Endothelial cell of umbilical vein (primary cell): ENCODE measurements around the gene CKS1B. TPM values are rescaled to one million over a fixed set of nuclear protein-coding genes. Genes with fewer than 3 reads are reported as not detected.

ENCODE experiments used
- BruUV-seq: library from RNA; stranded (reverse); fragments of 400-500 nt; replicated peaks from 2 replicates; lab custom pipeline; 2021; lab: Mats Ljungman, UMichigan
- CTCF ChIA-PET: fragments of 300-600, 350-600 bp; sonication (Branson Sonifier 250); formaldehyde crosslinking; loops from one replicate; lab custom pipeline; 2021; ENCODE audit warnings: antibody characterized with exemption, inconsistent platforms; lab: Charles Lee
- POLR2A ChIA-PET: fragments of 300-600, 350-600 bp; sonication (Branson Sonifier 250); formaldehyde crosslinking; loops from one replicate; lab custom pipeline; 2021; ENCODE audit warnings: antibody characterized with exemption, inconsistent platforms; lab: Charles Lee
- DNase-seq: peaks from one replicate; pipeline ENCODE4 v3.0.0-alpha.2; 2011; ENCODE audit warnings: low read depth, low spot score
- FAIRE-seq: peaks from 2 replicates; lab custom pipeline; 2011; peaks lifted over from hg19 to GRCh38; lab: Jason Lieb, UNC
- H2AFZ ChIP-seq: 2 replicates; pipeline ENCODE4 v1.6.0; 2012; ENCODE audit warnings: low read depth, low read length, control low read depth, inconsistent platforms
- H3K27ac ChIP-seq: 2 replicates; pipeline ENCODE4 v1.5.1; 2011; ENCODE audit warnings: low read depth, mild to moderate bottlenecking, control low read depth, low read length, moderate library complexity; ENCODE audit not compliant: insufficient read depth
- H3K27me3 ChIP-seq, 2 experiments: 2 replicates each; pipeline versions ENCODE4 v1.6.0 to v1.6.1; 2011; ENCODE audit warnings: low read length in 2 of 2, mixed read lengths in 1 of 2; ENCODE audit not compliant: control insufficient read depth in 2 of 2, insufficient read depth in 2 of 2
- H3K36me3 ChIP-seq, 2 experiments: 2 replicates in 1 of 2; 3 replicates in 1 of 2; pipeline ENCODE4 v1.5.1; 2011; ENCODE audit warnings: low read length in 2 of 2, mild to moderate bottlenecking in 1 of 2, moderate library complexity in 1 of 2; ENCODE audit not compliant: control insufficient read depth in 2 of 2, insufficient read depth in 2 of 2; ENCODE audit errors: extremely low read depth in 1 of 2
- H3K4me1 ChIP-seq: 3 replicates; pipeline ENCODE4 v1.5.1; 2011; ENCODE audit warnings: mild to moderate bottlenecking, low read length; ENCODE audit not compliant: control insufficient read depth, insufficient read depth; ENCODE audit errors: extremely low read depth
- H3K4me2 ChIP-seq: 2 replicates; pipeline ENCODE4 v1.6.1; 2011; ENCODE audit warnings: low read length, control low read depth, mixed read lengths; ENCODE audit not compliant: insufficient read depth
- H3K4me3 ChIP-seq, 3 experiments: fragments of 200-600 bp in 1 of 3; sonication (generic), shearing (Covaris generic) in 1 of 3; replicated peaks in 1 of 3; 2 replicates each; pipeline ENCODE4 v1.5.1; 2011 to 2016; ENCODE audit warnings: control low read depth in 3 of 3, low read length in 3 of 3, mild to moderate bottlenecking in 2 of 3, inconsistent platforms in 1 of 3, low read depth in 1 of 3, moderate library complexity in 1 of 3; ENCODE audit not compliant: insufficient read depth in 1 of 3
- H3K79me2 ChIP-seq: 2 replicates; pipeline ENCODE4 v1.6.0; 2012; ENCODE audit warnings: low read length, inconsistent platforms; ENCODE audit not compliant: control insufficient read depth, insufficient read depth
- H3K9ac ChIP-seq: replicated peaks from 2 replicates; pipeline ENCODE3; 2011; ENCODE audit warnings: low read length, control low read depth; ENCODE audit not compliant: insufficient read depth; ENCODE audit errors: extremely low read depth
- H3K9me1 ChIP-seq: replicated peaks from 3 replicates; pipeline ENCODE4 v1.6.0; 2011; ENCODE audit warnings: mild to moderate bottlenecking, low read length; ENCODE audit not compliant: control insufficient read depth, insufficient read depth; ENCODE audit errors: extremely low read depth
- H3K9me3 ChIP-seq: replicated peaks from 2 replicates; pipeline ENCODE4 v1.5.1; 2012; ENCODE audit warnings: low read length, inconsistent platforms; ENCODE audit not compliant: control insufficient read depth, insufficient read depth
- H4K20me1 ChIP-seq: replicated peaks from 2 replicates; pipeline ENCODE3; 2011; ENCODE audit warnings: mild to moderate bottlenecking, low read length; ENCODE audit not compliant: control insufficient read depth, insufficient read depth; ENCODE audit errors: extremely low read depth
- CTCF ChIP-seq, 2 donors: IDR thresholded peaks; 1 replicate in 1 of 2; 2 replicates in 1 of 2; pipeline ENCODE4 v1.5.1; 2011; ENCODE audit warnings: low read length in 2 of 2, mild to moderate bottlenecking in 2 of 2, moderate library complexity in 2 of 2, control low read depth in 1 of 2, inconsistent platforms in 1 of 2, low read depth in 1 of 2; ENCODE audit not compliant: insufficient read depth in 1 of 2; ENCODE audit errors: extremely low read depth in 1 of 2
- EZH2 ChIP-seq: IDR thresholded peaks from 2 replicates; pipeline ENCODE4 v1.6.1; 2012; ENCODE audit warnings: borderline replicate concordance, low read depth, mild to moderate bottlenecking, moderate library complexity, low read length, inconsistent platforms; ENCODE audit not compliant: severe bottlenecking
- FOS ChIP-seq: IDR thresholded peaks from 2 replicates; pipeline ENCODE4 v1.6.1; 2011; ENCODE audit warnings: mild to moderate bottlenecking, low read length, moderate library complexity, borderline replicate concordance; ENCODE audit not compliant: insufficient read depth
- GATA2 ChIP-seq: IDR thresholded peaks from 2 replicates; pipeline ENCODE4 v1.7.0; 2011; ENCODE audit warnings: low read depth, mild to moderate bottlenecking, moderate library complexity, mixed read lengths, low read length; ENCODE audit not compliant: insufficient read length, insufficient read depth
- JUN ChIP-seq: IDR thresholded peaks from 2 replicates; pipeline ENCODE4 v1.6.1; 2011; ENCODE audit warnings: borderline replicate concordance, low read depth; ENCODE audit not compliant: insufficient read length, insufficient read depth
- MAX ChIP-seq: IDR thresholded peaks from 2 replicates; pipeline ENCODE4 v1.6.1; 2011; ENCODE audit not compliant: insufficient read depth, insufficient read length
- MYC ChIP-seq: IDR thresholded peaks from one replicate; pipeline ENCODE4 v1.6.1; 2011; ENCODE audit warnings: mild to moderate bottlenecking, low read depth, low read length
- POLR2A ChIP-seq: IDR thresholded peaks from 2 replicates; pipeline ENCODE4 v1.6.1; 2012; ENCODE audit warnings: low read depth, mild to moderate bottlenecking, control low read depth, low read length
- POLR2AphosphoS5 ChIP-seq: IDR thresholded peaks from 2 replicates; pipeline ENCODE4 v1.6.1; 2012; ENCODE audit warnings: low read depth, mild to moderate bottlenecking, control low read depth, low read length, moderate library complexity; ENCODE audit not compliant: insufficient read depth
- dilution Hi-C: fragments of 300-500 bp; cut with MboI; formaldehyde crosslinking; loops from one replicate; pipeline ENCODE4 v1.15.0; 2019; ENCODE audit warnings: low sequenced_read_pairs; ENCODE audit not compliant: extremely low pct_ligation_motif_present
- intact Hi-C: fragments of 100-400 bp; cut with micrococcal nuclease; formaldehyde crosslinking; loops from one replicate; pipeline ENCODE4 v1.10.0; 2022
- polyA plus RNA-seq, 4 experiments: library from polyadenylated mRNA; depleted of rRNA in 3 of 4; stranded (reverse) in 3 of 4; unstranded in 1 of 4; fragments of >200 nt; gene quantifications; 2 replicates each; pipeline versions ENCODE4 v1.2.1 to v1.2.3, GENCODE V29; 2011 to 2012; ENCODE audit warnings: missing spikeins in 1 of 4
- total RNA-seq: library from RNA; stranded (reverse); gene quantifications from 2 replicates; pipeline ENCODE4 v1.2.3, GENCODE V29; 2021

Gene CKS1B
- total and polyA plus RNA-seq, 2 donors (not counting 3 experiments of a cell fraction or from before 2014, with no cell fraction given): 126 to 280 TPM

- peaks cover 16% of the 10 kb centered on the region for H3K79me2 ChIP-seq
- H3K4me3 ChIP-seq: peak overlapping the region; percentile 53 to 94 (median 65)
- H3K9me1 ChIP-seq: no peaks in the 10 kb centered on the region
- H3K4me2 ChIP-seq: peak overlapping the region; percentile 54
- BruUV-seq: TSS peak; percentile 34
- no peaks in the 10 kb centered on the region for H3K36me3 ChIP-seq
- H3K9ac ChIP-seq: peak overlapping the region; percentile 69
- peak; percentile 67 for FAIRE-seq
- peaks cover 25% of the 10 kb centered on the region for H3K4me1 ChIP-seq
- TF ChIP-seq CTCF (IDR thresholded peaks at IDR 0.05; ENCODE audit: extremely low read depth in 1 of 2, insufficient read depth in 1 of 2, low read depth in 1 of 2, low read length in 2 of 2): no peak
- no peak for TF ChIP-seq POLR2A
- TF ChIP-seq MAX: no peak
- no peak for TF ChIP-seq JUN
- TF ChIP-seq FOS: no peak
- no peak for TF ChIP-seq MYC
- TF ChIP-seq POLR2AphosphoS5: no peak
- TF ChIP-seq EZH2: no peak
- TF ChIP-seq GATA2: no peak
- H3K9me3 ChIP-seq: no peaks in the 10 kb centered on the region
- dilution Hi-C loops: no loop called here
- POLR2A ChIA-PET: no interaction called here
- H4K20me1 ChIP-seq: no peaks in the 10 kb centered on the region
- no peaks in the 10 kb centered on the region for H3K27me3 ChIP-seq
- DNase-seq: peak; percentile 42
- intact Hi-C loops: loop anchor here (2.0 to 5.0 kb wide), 2 partner anchors 42 to 446 kb away; partner anchors contain the start of gene UBE2Q1
- H3K27ac ChIP-seq: peak overlapping the region; percentile 63
- CTCF ChIA-PET: interaction anchor here (0.7 to 6.5 kb wide), 8 partner anchors 9 to 424 kb away, joined by 3 to 87 read pairs (median 4); partner anchors contain the start of genes ADAM15, LENEP, PYGO2 and SHC1
- peak overlapping the region; percentile 21 for H2AFZ ChIP-seq
Observed at GRCh38 chr1:155003227-155003765, 28.8 kb downstream of the CKS1B start.
